ENCODE measurements around the gene PROK1. TPM values are rescaled to one million over a fixed set of nuclear protein-coding genes. Genes with fewer than 3 reads are reported as not detected.

Gene PROK1
- total and polyA plus RNA-seq, 2 of the 4 experiments (the other 2 are of a cell fraction) = not detected

- Histone ChIP-seq H3K4ac (ENCODE audit: low read depth, low read length) (no peak overlapping the region), H4K20me1 (ENCODE audit: insufficient read depth, low read length) (no peaks in the 10 kb centered on the region), H3K9me1 (ENCODE audit: insufficient read depth, low read length) (no peaks in the 10 kb centered on the region), H2BK20ac (ENCODE audit: low read depth, low read length) (no peak overlapping the region), H4K5ac (ENCODE audit: low read depth, low read length) (no peak overlapping the region), H3K9ac (ENCODE audit: low read depth, low read length) (no peak overlapping the region), H3K4me3 (ENCODE audit: insufficient read depth, low read depth, low read length) (no peak overlapping the region), H4K91ac (ENCODE audit: insufficient read depth, low read depth, low read length) (no peak overlapping the region), H2BK15ac (ENCODE audit: low read depth, low read length) (no peak overlapping the region), H3K23ac (ENCODE audit: low read depth, low read length) (no peak overlapping the region), H2BK120ac (ENCODE audit: low read depth, low read length) (no peak overlapping the region), H3K4me2 (ENCODE audit: low read depth, low read length) (no peak overlapping the region), H3K56ac (ENCODE audit: extremely low read depth, insufficient read depth, low read length) (no peak overlapping the region), H3K14ac (replicated peaks; ENCODE audit: low read depth, low read length) (no peak overlapping the region), H2AFZ (replicated peaks; ENCODE audit: low read length, poor library complexity) (no peak overlapping the region), H3K79me1 (ENCODE audit: low read depth in 1 of 2, low read length in 2 of 2) (no peaks in the 10 kb centered on the region), H3K4me1 (ENCODE audit: control insufficient read depth, insufficient read depth, low read length) (peaks cover 2% of the 10 kb centered on the region; the same call in 1 of the 2 replicates), H2BK5ac (ENCODE audit: low read depth, low read length, poor library complexity, severe bottlenecking) (no peak overlapping the region), H2AK9ac (replicated peaks; ENCODE audit: low read depth, low read length, poor library complexity) (no peak overlapping the region), H3K27me3 (ENCODE audit: control insufficient read depth, insufficient read depth, low read length) (peaks cover 23% of the 10 kb centered on the region), H2AK5ac (ENCODE audit: low read depth, low read length) (no peak overlapping the region), H3K27ac (ENCODE audit: insufficient read depth, low read length) (no peak overlapping the region), H3K18ac (ENCODE audit: low read depth, low read length) (no peak overlapping the region), H4K8ac (ENCODE audit: low read depth in 2 of 2, low read length in 2 of 2) (no peak overlapping the region), H3K36me3 (ENCODE audit: control insufficient read depth, insufficient read depth, low read length) (no peaks in the 10 kb centered on the region), H3K9me3 (ENCODE audit: control insufficient read depth, insufficient read depth, low read length) (no peaks in the 10 kb centered on the region)
- DNase-seq = no peak
- TF ChIP-seq CHD1 (IDR thresholded peaks at IDR 0.05; ENCODE audit: low read depth, low read length) = no peak
- TF ChIP-seq MAFK (IDR thresholded peaks at IDR 0.05; ENCODE audit: low read depth, low read length) = no peak
- TF ChIP-seq, protein P1, sequence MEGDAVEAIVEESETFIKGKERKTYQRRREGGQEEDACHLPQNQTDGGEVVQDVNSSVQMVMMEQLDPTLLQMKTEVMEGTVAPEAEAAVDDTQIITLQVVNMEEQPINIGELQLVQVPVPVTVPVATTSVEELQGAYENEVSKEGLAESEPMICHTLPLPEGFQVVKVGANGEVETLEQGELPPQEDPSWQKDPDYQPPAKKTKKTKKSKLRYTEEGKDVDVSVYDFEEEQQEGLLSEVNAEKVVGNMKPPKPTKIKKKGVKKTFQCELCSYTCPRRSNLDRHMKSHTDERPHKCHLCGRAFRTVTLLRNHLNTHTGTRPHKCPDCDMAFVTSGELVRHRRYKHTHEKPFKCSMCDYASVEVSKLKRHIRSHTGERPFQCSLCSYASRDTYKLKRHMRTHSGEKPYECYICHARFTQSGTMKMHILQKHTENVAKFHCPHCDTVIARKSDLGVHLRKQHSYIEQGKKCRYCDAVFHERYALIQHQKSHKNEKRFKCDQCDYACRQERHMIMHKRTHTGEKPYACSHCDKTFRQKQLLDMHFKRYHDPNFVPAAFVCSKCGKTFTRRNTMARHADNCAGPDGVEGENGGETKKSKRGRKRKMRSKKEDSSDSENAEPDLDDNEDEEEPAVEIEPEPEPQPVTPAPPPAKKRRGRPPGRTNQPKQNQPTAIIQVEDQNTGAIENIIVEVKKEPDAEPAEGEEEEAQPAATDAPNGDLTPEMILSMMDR (conservative IDR thresholded peaks at IDR 0.05; ENCODE audit: low read depth, low read length) = no peak
- TF ChIP-seq, protein P2, sequence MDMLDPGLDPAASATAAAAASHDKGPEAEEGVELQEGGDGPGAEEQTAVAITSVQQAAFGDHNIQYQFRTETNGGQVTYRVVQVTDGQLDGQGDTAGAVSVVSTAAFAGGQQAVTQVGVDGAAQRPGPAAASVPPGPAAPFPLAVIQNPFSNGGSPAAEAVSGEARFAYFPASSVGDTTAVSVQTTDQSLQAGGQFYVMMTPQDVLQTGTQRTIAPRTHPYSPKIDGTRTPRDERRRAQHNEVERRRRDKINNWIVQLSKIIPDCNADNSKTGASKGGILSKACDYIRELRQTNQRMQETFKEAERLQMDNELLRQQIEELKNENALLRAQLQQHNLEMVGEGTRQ (IDR thresholded peaks at IDR 0.05; ENCODE audit: low read depth, low read length) = no peak
- TF ChIP-seq MAZ (IDR thresholded peaks at IDR 0.05; ENCODE audit: borderline replicate concordance, low read depth, low read length) = no peak
- TF ChIP-seq CEBPB (IDR thresholded peaks at IDR 0.05; ENCODE audit: low read depth, low read length) = no peak
- TF ChIP-seq MXI1 (IDR thresholded peaks at IDR 0.05; ENCODE audit: borderline replicate concordance, low read depth, low read length) = no peak
- no peak for TF ChIP-seq SMC3 (IDR thresholded peaks at IDR 0.05; ENCODE audit: low read depth, low read length)
- TF ChIP-seq POLR2A (IDR thresholded peaks at IDR 0.05; ENCODE audit: low read depth, low read length) = no peak
- TF ChIP-seq, protein P3, sequence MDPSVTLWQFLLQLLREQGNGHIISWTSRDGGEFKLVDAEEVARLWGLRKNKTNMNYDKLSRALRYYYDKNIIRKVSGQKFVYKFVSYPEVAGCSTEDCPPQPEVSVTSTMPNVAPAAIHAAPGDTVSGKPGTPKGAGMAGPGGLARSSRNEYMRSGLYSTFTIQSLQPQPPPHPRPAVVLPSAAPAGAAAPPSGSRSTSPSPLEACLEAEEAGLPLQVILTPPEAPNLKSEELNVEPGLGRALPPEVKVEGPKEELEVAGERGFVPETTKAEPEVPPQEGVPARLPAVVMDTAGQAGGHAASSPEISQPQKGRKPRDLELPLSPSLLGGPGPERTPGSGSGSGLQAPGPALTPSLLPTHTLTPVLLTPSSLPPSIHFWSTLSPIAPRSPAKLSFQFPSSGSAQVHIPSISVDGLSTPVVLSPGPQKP (IDR thresholded peaks at IDR 0.05; ENCODE audit: borderline replicate concordance, low read depth, low read length) = no peak
- no peak for TF ChIP-seq RCOR1 (IDR thresholded peaks at IDR 0.05; ENCODE audit: insufficient replicate concordance, low read length)
- TF ChIP-seq NFE2L2 (IDR thresholded peaks at IDR 0.05; ENCODE audit: low read depth, low read length) = no peak
- TF ChIP-seq RAD21 (IDR thresholded peaks at IDR 0.05; ENCODE audit: low read length) = no peak
- TF ChIP-seq RFX5 (IDR thresholded peaks at IDR 0.05; ENCODE audit: low read depth, low read length) = no peak
- no peak for TF ChIP-seq BHLHE40 (IDR thresholded peaks at IDR 0.05; ENCODE audit: low read depth, low read length)
- no peak for TF ChIP-seq FOS (IDR thresholded peaks at IDR 0.05; ENCODE audit: low read depth, low read length)
- ChIA-PET CTCF (interaction anchor here (3.3 kb wide), 1 partner anchor 11 kb away, joined by 10 read pairs; no protein-coding TSS in a partner anchor), POLR2A (ENCODE audit: unreplicated experiment) (no interaction called here)
- ATAC-seq (ENCODE audit: low read depth) = no peak
- WGBS, 2 experiments (ENCODE audit: extremely low coverage in 2 of 2, insufficient read length in 1 of 2) = 100% methylated on average over 1 of the region's 12 CpGs; no CpG with 5 or more reads in 1 of the 2 experiments
- no TSS peak for BruUV-seq (replicated peaks)
- dilution Hi-C loops (cut with HindIII; ENCODE audit: low sequenced_read_pairs, unreplicated experiment) = no loop called here
- intact Hi-C loops (cut with micrococcal nuclease) = no loop called here
- in situ Hi-C loops (cut with MboI; ENCODE audit: low sequenced_read_pairs) = no loop called here
These were observed 33.9 kb downstream of the PROK1 start for GRCh38 chr1:110484801-110485200.
